ENCODE measurements around the gene C10orf53.

DNA sequence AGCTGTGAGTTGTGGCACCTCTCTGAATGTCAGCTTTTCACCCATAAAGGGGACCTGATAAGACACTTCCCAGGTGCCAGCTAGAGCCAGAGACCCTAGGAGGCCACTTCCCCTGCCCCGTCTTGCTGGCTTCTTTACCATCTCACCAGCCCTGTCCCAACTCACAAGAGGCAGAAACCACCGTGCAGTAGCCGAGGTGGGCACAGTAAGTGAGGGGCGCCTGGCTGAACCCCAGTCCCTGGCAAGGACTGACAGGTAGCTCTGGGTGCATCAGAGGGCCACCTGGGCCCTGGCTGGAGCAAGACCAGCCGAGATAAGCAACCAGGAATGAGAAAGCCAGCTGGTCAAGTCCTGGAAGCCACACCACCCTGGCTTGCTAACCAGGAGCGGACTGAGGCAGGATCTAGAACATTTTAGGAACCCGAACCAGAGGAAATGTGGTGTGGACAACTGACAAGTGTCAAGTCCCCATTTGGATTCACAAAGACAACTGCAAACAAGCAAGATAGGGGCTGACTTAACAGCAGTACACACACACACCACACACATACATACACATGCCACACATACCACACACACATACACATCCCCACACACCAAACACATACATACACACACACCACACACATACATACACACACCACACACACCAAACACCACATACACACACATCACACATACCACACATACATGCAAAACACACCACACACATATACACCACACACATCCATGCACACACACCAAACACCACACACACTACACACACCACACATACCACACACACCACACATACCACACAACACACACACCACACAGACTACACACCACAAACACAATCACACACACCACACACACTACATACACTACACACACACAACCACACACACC lies 61.9 kb downstream of the C10orf53 start:
- TF ChIP-seq, protein P1, sequence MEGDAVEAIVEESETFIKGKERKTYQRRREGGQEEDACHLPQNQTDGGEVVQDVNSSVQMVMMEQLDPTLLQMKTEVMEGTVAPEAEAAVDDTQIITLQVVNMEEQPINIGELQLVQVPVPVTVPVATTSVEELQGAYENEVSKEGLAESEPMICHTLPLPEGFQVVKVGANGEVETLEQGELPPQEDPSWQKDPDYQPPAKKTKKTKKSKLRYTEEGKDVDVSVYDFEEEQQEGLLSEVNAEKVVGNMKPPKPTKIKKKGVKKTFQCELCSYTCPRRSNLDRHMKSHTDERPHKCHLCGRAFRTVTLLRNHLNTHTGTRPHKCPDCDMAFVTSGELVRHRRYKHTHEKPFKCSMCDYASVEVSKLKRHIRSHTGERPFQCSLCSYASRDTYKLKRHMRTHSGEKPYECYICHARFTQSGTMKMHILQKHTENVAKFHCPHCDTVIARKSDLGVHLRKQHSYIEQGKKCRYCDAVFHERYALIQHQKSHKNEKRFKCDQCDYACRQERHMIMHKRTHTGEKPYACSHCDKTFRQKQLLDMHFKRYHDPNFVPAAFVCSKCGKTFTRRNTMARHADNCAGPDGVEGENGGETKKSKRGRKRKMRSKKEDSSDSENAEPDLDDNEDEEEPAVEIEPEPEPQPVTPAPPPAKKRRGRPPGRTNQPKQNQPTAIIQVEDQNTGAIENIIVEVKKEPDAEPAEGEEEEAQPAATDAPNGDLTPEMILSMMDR (IDR thresholded peaks at IDR 0.05) = no peak
- TF ChIP-seq POLR2A (IDR thresholded peaks at IDR 0.05) (no peak), EP300 (IDR thresholded peaks at IDR 0.05) (no peak)

Measured in tibial nerve (tissue), 4 donors.